Coronary artery (tissue), 2 donors: ENCODE data around the gene C1QTNF9B.

Source experiments
- DNase-seq: peaks from one replicate; pipeline ENCODE4 v3.0.0-alpha.2; 2017; ENCODE audit warnings: low spot score
- H3K27ac ChIP-seq, 2 donors: fragments of 200-600 bp; sonication (generic); one replicate each; pipeline ENCODE4 v1.5.1; 2016 to 2019
- H3K4me3 ChIP-seq: fragments of 200-600 bp; sonication (generic); 2 replicates; pipeline ENCODE4 v1.5.1; 2016; ENCODE audit warnings: mild to moderate bottlenecking, moderate library complexity
- TF ChIP-seq, protein P1 (sequence below): fragments of 200-600 bp; sonication (generic); IDR thresholded peaks from one replicate; pipeline ENCODE4 v1.5.1; 2019; ENCODE audit warnings: antibody characterized with exemption

Gene C1QTNF9B

DNA sequence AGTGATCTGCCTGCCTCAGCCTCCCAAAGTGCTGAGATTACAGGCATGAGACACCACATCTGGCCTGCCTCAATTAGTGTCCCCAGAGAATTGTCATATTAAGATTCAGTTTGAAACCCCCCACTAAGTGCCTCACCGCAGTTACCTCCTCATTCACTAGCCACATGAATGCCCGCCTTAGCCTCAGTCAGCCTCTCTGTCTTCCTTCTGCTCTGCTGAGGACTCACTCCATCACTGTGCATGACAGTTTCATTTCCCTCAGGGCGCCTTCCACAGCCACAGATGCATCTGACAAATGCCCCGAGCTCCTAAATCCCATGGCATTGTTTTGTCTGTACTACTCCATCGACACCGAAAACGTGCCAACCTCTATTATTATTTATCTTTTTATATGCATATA lies 31.4 kb downstream of the C1QTNF9B start:
- Histone ChIP-seq H3K27ac (no peak overlapping the region), H3K4me3 (no peak overlapping the region)
- DNase-seq = no peak
- TF ChIP-seq, protein P1, sequence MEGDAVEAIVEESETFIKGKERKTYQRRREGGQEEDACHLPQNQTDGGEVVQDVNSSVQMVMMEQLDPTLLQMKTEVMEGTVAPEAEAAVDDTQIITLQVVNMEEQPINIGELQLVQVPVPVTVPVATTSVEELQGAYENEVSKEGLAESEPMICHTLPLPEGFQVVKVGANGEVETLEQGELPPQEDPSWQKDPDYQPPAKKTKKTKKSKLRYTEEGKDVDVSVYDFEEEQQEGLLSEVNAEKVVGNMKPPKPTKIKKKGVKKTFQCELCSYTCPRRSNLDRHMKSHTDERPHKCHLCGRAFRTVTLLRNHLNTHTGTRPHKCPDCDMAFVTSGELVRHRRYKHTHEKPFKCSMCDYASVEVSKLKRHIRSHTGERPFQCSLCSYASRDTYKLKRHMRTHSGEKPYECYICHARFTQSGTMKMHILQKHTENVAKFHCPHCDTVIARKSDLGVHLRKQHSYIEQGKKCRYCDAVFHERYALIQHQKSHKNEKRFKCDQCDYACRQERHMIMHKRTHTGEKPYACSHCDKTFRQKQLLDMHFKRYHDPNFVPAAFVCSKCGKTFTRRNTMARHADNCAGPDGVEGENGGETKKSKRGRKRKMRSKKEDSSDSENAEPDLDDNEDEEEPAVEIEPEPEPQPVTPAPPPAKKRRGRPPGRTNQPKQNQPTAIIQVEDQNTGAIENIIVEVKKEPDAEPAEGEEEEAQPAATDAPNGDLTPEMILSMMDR = no peak

DNA sequence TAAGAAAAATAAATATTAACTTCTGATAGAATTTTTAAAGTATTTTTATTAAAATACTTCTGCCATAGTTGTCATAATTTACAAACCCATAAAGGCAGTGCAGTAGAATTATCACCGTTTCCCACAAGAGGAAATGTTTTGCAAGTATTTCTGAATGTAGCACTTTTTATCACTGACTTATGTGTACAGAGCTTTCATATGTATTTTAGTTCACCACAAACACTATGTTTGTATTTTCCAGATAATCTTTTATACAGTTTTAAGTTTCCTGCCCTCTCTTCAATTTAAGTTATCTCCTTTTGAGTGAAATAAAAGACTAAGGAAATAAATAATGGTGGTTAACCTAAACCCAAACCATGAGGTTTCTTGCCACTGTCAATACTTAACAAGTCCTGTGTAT lies 32.3 kb downstream of the C1QTNF9B start:
- no peak overlapping the region for H3K4me3 ChIP-seq
- TF ChIP-seq, protein P1 = no peak
- H3K27ac ChIP-seq = no peak overlapping the region
- DNase-seq = no peak

DNA sequence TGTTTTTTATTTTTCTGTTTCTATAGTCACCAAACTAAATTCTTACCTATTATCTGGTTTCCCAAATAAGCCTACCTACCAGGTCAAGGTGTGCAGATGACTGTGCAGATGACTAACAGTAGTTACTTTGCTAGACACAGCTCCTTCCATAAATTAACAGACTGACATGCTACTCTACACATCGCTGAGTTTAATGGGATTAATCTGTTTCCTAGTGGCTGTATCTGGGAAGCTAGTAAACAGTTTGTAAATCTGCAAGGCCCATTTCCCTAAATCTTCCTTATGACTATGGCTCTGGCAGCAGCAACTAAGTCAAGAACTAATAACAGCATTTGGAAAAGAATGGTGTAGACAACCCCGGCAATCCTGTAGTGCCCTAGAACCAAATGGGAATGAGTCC lies 36.0 kb downstream of the C1QTNF9B start:
- TF ChIP-seq, protein P1 = no peak
- Histone ChIP-seq H3K4me3 (no peak overlapping the region), H3K27ac (no peak overlapping the region)
- no peak for DNase-seq

DNA sequence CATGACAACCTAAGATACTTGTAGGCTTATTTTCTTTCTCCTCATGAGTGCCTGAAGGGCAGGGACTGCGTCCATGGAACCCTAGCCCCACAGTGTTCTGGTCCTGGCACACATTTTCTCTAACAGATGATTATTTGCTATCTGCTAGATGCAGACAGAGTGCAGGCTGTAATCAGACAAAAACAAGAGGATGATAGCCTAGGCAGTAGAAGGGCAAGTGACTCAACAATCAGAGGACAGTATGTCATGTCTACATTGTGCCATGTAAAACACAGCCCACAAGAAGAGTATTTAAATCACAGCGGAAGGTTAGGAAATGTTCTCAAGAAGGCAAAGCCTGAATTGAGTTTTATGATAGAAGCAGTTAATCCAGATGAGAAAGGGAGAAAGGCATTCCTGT lies 37.4 kb downstream of the C1QTNF9B start:
- no peak overlapping the region for H3K27ac ChIP-seq
- H3K4me3 ChIP-seq = no peak overlapping the region
- TF ChIP-seq, protein P1 = no peak
- DNase-seq = no peak

DNA sequence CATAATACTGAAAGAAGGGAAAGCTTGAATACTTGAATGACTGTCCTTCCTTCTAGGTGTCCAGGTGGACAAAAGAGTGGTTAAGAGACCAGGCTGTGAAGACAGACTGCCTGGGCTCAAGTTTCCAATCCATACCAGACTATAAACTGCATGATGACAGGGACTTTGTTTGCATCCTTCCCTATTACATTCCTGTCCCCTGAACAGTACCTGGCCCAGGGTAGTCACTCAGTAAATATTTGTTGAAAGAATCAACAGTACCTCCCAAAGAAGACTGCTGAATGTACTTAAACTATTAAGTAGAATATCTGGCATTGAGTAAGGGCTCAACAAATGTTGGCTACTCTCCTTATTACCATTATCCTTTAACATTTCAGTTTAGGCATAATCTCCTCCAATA lies 37.8 kb downstream of the C1QTNF9B start:
- TF ChIP-seq, protein P1 = no peak
- Histone ChIP-seq H3K27ac (no peak overlapping the region), H3K4me3 (no peak overlapping the region)
- DNase-seq = no peak

DNA sequence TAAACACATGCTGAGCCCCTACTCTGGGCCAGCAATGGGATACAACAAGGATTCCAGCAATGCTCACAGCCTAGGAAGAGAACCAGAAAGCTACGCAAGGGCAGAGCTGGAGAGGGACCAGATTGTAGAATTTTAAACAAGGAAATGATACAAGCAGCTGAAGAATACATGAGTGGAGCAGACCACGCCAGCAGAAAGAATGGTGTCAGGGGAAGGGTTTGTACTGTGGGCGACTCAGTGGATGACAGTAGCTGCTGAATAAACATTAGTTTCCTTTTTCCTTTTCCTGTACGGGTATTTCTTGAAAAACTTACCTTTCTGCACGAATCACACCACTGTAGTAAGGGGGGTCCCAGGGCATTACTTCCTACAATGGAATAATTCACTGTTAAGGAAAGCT lies 38.8 kb downstream of the C1QTNF9B start:
- DNase-seq = no peak
- Histone ChIP-seq H3K27ac (no peak overlapping the region), H3K4me3 (no peak overlapping the region)
- TF ChIP-seq, protein P1 = no peak

DNA sequence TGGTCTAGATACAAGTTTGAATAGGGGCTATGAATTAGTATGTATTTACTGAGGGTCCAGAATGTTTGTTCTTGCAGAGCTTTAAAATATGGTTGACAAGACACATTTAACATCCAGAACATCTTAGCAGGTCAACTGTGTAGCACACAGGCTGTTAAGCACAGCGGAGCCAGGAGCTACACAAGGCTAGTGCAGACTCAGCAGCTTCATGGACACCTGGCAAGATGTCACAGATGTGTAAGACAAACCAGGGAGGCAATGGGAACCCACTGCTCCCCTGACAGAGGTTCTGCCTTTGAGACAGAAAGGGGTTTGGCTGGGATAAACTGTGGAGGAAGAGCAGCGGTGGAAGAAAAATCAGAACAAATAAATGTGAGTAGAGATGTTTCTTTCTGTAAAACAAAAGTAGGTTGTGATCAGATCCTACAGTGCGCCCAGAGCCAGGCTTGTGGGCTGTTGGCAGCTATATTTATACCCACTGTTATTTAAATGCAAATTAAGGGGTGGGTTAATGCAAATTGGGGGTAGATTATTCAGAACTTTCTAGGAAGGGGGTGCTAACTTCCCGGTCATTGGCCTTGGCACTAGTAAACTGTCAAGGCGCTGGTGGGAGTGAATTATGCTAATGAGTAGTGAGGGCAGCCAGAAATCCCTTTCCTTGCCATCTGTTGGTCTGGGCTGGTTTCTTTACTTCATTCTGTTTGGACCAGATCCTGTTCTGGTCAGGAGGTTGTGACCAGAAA lies 41.1 kb downstream of the C1QTNF9B start:
- no peak overlapping the region for H3K27ac ChIP-seq
- no peak for DNase-seq
- no peak overlapping the region for H3K4me3 ChIP-seq
- TF ChIP-seq, protein P1 = no peak
